Measurements from ENCODE around the gene EXD3. TPM values are rescaled to one million over a fixed set of nuclear protein-coding genes. Genes with fewer than 3 reads are reported as not detected.
A peak's percentile ranks its signal among the peaks of the same experiment; 100 is the strongest.
"Not testable (repeated sequence)": the region's sequence is repeated elsewhere in the genome, so short reads cannot be mapped to it uniquely, and the experiment has no call there.

The EXD3 gene, protein sequence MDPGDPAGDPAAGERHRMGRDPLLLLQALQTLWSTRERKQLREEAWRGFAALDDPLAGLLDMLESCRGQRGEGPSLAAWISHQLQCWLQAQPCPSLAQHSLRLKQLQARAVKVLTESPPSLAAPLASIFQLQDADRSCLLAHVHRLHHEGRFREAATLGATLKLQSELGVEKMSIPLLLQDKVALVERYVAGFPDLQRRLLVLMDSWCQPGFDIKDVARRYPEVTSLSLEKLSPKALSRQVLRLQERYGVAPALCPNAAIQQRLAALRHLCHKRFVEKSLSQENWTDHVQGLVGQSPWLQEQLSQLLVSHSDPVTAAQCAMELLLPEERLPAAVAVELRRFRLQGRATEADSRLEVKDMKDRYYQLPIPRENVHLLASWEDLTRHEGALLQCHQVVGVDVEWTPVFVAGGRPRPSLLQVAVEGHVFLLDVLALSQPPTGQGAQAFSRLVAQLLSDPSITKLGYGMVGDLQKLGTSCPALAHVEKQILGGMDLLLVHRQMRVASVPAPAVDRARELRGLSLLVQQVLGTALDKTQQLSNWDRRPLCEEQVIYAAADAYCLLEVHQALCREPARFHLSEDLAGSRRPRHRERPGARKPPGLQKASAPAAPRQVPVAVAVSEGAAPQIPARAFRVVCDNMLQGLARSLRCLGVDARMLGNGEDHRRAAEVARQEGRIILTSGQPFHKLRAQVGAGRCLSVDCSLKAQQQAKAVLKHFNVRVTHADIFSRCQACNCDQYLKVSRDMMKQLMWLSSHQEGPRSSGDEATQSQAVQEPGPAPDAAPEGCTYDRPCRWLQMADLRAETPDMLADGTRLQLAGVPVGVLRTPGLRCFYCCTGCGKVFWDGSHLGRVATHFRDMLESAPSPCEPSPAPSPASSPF
- 8.4 TPM for total RNA-seq

DNA sequence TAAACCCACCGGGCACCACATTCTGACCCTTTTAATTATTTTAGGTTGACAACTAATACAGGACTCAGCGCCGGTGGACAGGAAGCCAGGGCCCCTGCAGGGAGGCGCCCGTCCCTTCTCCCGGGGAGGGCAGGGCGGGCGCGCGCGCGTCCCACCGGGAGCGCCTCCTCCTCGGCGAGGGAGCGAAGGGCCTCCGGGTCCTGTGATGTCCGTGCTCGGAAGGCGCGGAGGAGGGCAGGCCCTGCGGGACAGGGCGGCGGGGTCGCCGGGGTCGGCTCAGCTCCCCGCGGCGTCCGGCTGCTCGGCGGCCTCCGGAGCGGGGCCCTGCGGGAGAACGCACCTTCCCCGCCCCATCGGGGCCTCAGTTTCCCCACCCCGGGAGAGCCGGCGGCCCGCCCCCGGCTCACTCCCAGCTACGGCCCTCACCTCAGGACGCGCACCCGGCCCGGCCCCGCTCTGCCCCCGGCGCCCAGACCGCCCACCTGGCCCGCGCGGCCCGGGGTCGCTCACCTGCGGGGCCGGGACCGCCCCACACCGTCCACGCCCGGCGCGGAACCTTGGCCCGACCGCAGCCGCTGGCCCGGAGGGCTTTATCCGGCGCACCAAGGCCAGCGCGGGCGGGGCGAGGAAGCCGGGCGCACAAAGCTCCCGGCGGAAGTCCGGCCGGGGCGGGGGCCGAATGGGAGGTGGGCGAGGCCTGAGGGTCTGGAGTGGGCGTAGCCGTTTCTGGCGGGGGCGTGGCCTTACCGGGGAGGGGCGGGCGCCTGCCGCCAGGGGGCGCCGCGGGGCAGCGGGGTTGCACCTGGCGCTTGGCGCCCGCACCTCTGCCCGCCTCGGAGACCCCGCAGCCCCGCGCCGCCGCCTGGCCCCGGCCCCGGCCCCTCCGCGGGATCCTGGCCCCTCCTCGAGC, at the start of gene EXD3, which contains the start of gene NOXA1:
Gene EXD3, minus strand, starts transcription at position 559 of the 910 bp plus-strand sequence. CDS start 27,805 bp downstream, outside the sequence.
Gene NOXA1, plus strand, starts transcription at position 790 of the 910 bp plus-strand sequence. CDS start 137 bp downstream, outside the sequence.
- H3K9me3 ChIP-seq (ENCODE audit: control insufficient read depth in 3 of 3, low read length in 3 of 3), result no peaks in the 10 kb centered on the region
- peak within 1 kb of the TSS; percentile 51 for H3K27ac ChIP-seq (ENCODE audit: low read depth, low read length)
- H3K36me3 ChIP-seq (ENCODE audit: control insufficient read depth in 3 of 3, insufficient read depth in 3 of 3, low read length in 3 of 3), result no peaks in the 10 kb centered on the region
- H3K27me3 ChIP-seq (ENCODE audit: control insufficient read depth in 3 of 3, insufficient read depth in 3 of 3, low read length in 3 of 3), result no peaks in the 10 kb centered on the region
- peaks cover 13 to 24% (median 17%) of the 10 kb centered on the region in 3 donors for H3K4me1 ChIP-seq (ENCODE audit: control insufficient read depth in 3 of 3, insufficient read depth in 3 of 3, low read length in 3 of 3)
- H3K4me3 ChIP-seq (ENCODE audit: low read length in 3 of 3), result peak within 1 kb of the TSS; percentile 78 to 87 (median 83)
- peak within 1 kb of the TSS; percentile 73 to 90 (median 83) for H3K9ac ChIP-seq (ENCODE audit: low read depth in 1 of 3, low read length in 3 of 3)

DNA sequence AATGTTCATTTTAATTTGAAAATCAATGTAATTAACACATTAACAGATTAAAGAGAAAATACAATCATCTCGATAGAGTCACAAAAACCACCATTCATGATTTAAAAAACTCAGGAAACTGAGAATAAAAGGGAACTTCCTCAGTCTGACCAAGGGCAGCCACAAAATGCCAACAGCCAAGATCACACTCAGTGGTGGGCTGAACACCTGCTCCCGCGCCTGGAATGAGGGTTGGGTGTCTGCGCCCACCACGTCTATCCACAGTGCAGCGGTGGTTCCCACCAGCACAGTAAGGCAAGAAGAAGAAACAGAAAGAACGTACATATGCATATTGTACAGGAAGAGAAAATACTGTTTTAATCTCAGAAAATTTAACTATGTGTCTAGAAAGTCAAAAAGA, 47.8 kb upstream of the EXD3 start:
- Histone ChIP-seq H3K36me3 (ENCODE audit: control insufficient read depth in 3 of 3, insufficient read depth in 3 of 3, low read length in 3 of 3) (peaks cover 1 to 9% (median 5%) of the 10 kb centered on the region in 3 donors), H3K4me3 (ENCODE audit: low read length in 3 of 3) (no peak overlapping the region), H3K27ac (ENCODE audit: low read depth, low read length) (no peak overlapping the region), H3K9ac (ENCODE audit: low read depth in 1 of 3, low read length in 3 of 3) (no peak overlapping the region), H3K4me1 (ENCODE audit: control insufficient read depth in 3 of 3, insufficient read depth in 3 of 3, low read length in 3 of 3) (no peaks in the 10 kb centered on the region), H3K27me3 (ENCODE audit: control insufficient read depth in 3 of 3, insufficient read depth in 3 of 3, low read length in 3 of 3) (no peaks in the 10 kb centered on the region), H3K9me3 (ENCODE audit: control insufficient read depth in 3 of 3, low read length in 3 of 3) (peaks cover 0 to under 1% (median 0%) of the 10 kb centered on the region in 3 donors)

DNA sequence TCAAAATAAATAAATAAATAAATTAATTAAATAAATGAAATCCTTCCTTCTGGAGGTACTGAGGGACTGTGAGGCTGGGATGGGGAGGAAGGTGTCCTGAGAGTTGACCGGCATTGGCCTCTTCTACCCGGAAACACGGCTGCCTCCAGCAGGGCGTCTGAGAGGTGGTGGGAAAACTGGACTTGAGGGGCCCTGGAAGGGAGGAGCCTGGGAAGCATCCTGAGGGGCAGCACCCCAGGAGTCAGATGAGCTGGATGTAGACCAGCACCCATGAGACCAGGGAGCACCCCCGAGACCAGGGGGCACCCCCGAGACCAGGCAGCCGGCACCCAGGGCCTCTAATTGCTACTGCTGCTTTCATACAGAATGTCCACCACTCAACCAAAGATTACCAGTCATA, 44.9 kb upstream of the EXD3 start:
- Histone ChIP-seq H3K9me3 (ENCODE audit: control insufficient read depth in 3 of 3, low read length in 3 of 3) (no peaks in the 10 kb centered on the region), H3K36me3 (ENCODE audit: control insufficient read depth in 3 of 3, insufficient read depth in 3 of 3, low read length in 3 of 3) (peaks cover 3 to 12% (median 6%) of the 10 kb centered on the region in 3 donors), H3K27ac (ENCODE audit: low read depth, low read length) (no peak overlapping the region), H3K9ac (ENCODE audit: low read depth in 1 of 3, low read length in 3 of 3) (no peak overlapping the region), H3K4me1 (ENCODE audit: control insufficient read depth in 3 of 3, insufficient read depth in 3 of 3, low read length in 3 of 3) (no peaks in the 10 kb centered on the region), H3K4me3 (ENCODE audit: low read length in 3 of 3) (no peak overlapping the region), H3K27me3 (ENCODE audit: control insufficient read depth in 3 of 3, insufficient read depth in 3 of 3, low read length in 3 of 3) (no peaks in the 10 kb centered on the region)

DNA sequence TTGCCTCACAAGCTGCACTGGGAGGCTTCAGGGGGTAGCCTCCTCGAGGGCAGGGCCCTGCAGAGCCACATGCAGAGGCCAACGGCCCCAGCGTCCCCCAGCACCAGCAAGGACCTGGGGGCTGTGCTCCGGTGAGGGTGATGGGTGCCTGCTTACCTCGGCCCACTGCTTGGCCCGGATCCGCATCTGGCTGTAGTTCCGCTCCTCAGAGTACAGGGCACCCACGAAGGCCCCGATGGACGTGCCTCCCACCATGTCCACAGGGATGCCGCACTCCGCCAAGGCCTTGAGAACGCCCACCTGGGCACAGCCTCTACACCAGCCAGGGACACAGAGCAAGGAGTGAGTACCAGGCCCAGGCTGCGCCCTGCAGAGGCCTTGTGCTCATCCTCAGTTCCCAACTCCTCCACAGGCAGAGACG, 44.2 kb upstream of the EXD3 start:
- Histone ChIP-seq H3K4me3 (ENCODE audit: low read length in 3 of 3) (no peak overlapping the region), H3K27ac (ENCODE audit: low read depth, low read length) (no peak overlapping the region), H3K36me3 (ENCODE audit: control insufficient read depth in 3 of 3, insufficient read depth in 3 of 3, low read length in 3 of 3) (peaks cover 3 to 15% (median 6%) of the 10 kb centered on the region in 3 donors), H3K9ac (ENCODE audit: low read depth in 1 of 3, low read length in 3 of 3) (no peak overlapping the region), H3K4me1 (ENCODE audit: control insufficient read depth in 3 of 3, insufficient read depth in 3 of 3, low read length in 3 of 3) (no peaks in the 10 kb centered on the region), H3K27me3 (ENCODE audit: control insufficient read depth in 3 of 3, insufficient read depth in 3 of 3, low read length in 3 of 3) (no peaks in the 10 kb centered on the region), H3K9me3 (ENCODE audit: control insufficient read depth in 3 of 3, low read length in 3 of 3) (no peaks in the 10 kb centered on the region)

DNA sequence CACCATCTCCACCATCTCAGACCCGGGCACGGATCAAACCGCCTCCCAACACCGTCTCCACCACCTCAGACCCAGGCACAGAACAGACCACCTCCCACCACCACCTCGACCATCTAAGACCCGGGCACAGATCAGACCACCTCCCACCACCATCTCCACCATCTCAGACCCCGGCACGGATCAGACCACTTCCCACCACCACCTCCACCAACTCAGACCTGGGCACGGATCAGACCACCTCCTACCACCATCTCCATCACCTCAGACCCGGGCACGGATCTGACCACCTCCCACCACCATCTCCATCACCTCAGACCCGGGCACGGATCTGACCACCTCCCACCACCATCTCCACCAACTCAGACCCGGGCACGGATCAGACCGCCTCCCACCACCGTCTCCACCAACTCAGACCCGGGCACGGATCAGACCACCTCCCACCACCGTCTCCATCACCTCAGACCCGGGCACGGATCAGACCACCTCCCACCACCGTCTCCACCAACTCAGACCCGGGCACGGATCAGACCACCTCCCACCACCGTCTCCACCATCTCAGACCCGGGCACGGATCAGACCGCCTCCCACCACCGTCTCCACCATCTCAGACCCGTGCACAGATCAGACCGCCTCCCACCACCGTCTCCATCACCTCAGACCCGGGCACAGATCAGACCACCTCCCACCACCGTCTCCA, 43.6 kb upstream of the EXD3 start:
- H3K27ac ChIP-seq (ENCODE audit: low read depth, low read length); H3K27me3 ChIP-seq (ENCODE audit: control insufficient read depth in 3 of 3, insufficient read depth in 3 of 3, low read length in 3 of 3); H3K9me3 ChIP-seq (ENCODE audit: control insufficient read depth in 3 of 3, low read length in 3 of 3); H3K4me1 ChIP-seq (ENCODE audit: control insufficient read depth in 3 of 3, insufficient read depth in 3 of 3, low read length in 3 of 3); H3K9ac ChIP-seq (ENCODE audit: low read depth in 1 of 3, low read length in 3 of 3); H3K4me3 ChIP-seq (ENCODE audit: low read length in 3 of 3): not testable (repeated sequence)
- peaks cover 3 to 15% (median 6%) of the 10 kb centered on the region in 3 donors for H3K36me3 ChIP-seq (ENCODE audit: control insufficient read depth in 3 of 3, insufficient read depth in 3 of 3, low read length in 3 of 3)

DNA sequence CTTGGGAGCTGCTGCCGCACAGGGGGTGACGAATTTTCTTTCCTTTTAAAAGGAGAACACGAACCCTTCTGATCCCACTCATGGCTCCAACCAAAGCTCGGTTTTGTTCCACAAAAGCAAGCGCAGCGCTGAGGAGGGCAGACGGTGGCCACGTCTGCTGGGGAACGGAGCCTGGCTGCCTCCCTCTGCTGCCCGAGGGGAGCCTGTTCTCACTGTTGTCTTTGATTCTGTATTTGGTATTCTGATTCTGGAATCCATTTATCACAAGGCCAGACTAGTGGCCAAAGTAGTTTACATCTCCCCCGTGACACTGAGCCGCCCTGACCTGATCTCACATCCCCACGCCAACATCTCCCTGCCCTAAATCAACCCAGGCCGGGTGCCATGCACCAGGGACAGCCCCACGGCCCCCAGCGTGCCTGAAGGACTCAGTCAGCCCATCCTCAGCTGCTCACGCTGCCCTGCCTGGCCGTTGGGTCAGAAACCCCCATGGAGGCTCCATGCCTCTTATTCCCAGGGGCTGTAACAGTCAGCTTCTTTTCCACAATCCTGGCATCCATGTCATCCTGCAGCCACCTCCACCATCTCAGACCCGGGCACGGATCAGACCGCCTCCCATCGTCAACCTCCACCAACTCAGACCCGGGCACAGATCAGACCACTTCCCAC, 42.9 kb upstream of the EXD3 start:
- H3K27ac ChIP-seq (ENCODE audit: low read depth, low read length), result no peak overlapping the region
- H3K36me3 ChIP-seq (ENCODE audit: control insufficient read depth in 3 of 3, insufficient read depth in 3 of 3, low read length in 3 of 3), result peaks cover 3 to 15% (median 10%) of the 10 kb centered on the region in 3 donors
- no peak overlapping the region for H3K9ac ChIP-seq (ENCODE audit: low read depth in 1 of 3, low read length in 3 of 3)
- no peaks in the 10 kb centered on the region for H3K9me3 ChIP-seq (ENCODE audit: control insufficient read depth in 3 of 3, low read length in 3 of 3)
- no peaks in the 10 kb centered on the region for H3K27me3 ChIP-seq (ENCODE audit: control insufficient read depth in 3 of 3, insufficient read depth in 3 of 3, low read length in 3 of 3)
- no peak overlapping the region for H3K4me3 ChIP-seq (ENCODE audit: low read length in 3 of 3)
- H3K4me1 ChIP-seq (ENCODE audit: control insufficient read depth in 3 of 3, insufficient read depth in 3 of 3, low read length in 3 of 3), result no peaks in the 10 kb centered on the region

DNA sequence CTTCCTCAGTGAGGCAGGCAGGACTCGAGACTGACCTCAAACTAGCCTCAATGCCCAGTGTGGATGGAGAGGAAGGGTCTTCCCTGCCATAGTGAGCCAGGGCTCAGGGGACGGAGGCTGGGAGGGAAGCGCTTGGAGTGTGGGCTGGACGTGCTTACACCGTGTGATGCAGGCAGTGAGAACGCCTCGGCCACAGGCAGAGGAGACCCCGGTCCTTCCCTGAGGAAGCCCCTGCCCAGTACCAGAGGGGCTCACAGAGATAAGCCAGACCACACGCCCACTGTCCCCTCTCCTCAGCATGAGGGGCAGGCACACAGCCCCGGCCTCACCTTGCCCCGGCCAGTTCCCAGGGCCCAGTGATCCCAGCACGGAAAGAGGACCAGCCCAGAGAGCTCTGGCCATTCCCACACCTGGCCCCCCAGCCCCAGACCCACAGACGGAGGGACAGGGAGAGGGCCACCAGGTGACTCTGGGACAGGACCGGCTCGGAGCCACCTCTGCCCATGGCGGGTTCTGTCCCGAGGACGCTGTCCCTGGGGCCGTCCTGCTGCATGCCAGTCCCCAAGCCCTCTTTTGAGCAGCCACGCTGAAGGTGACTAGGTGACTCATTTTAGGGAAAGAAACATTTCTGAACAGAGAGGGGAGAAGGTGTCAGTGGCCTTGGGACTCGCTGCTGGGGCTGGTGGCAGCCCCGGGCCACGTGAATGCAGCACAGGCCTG, 42.2 kb upstream of the EXD3 start:
- Histone ChIP-seq H3K4me3 (ENCODE audit: low read length in 3 of 3) (no peak overlapping the region), H3K27ac (ENCODE audit: low read depth, low read length) (no peak overlapping the region), H3K4me1 (ENCODE audit: control insufficient read depth in 3 of 3, insufficient read depth in 3 of 3, low read length in 3 of 3) (peaks cover 0 to 3% (median 0%) of the 10 kb centered on the region in 3 donors), H3K27me3 (ENCODE audit: control insufficient read depth in 3 of 3, insufficient read depth in 3 of 3, low read length in 3 of 3) (no peaks in the 10 kb centered on the region), H3K9me3 (ENCODE audit: control insufficient read depth in 3 of 3, low read length in 3 of 3) (no peaks in the 10 kb centered on the region), H3K9ac (ENCODE audit: low read depth in 1 of 3, low read length in 3 of 3) (no peak overlapping the region), H3K36me3 (ENCODE audit: control insufficient read depth in 3 of 3, insufficient read depth in 3 of 3, low read length in 3 of 3) (peaks cover 3 to 22% (median 14%) of the 10 kb centered on the region in 3 donors)

DNA sequence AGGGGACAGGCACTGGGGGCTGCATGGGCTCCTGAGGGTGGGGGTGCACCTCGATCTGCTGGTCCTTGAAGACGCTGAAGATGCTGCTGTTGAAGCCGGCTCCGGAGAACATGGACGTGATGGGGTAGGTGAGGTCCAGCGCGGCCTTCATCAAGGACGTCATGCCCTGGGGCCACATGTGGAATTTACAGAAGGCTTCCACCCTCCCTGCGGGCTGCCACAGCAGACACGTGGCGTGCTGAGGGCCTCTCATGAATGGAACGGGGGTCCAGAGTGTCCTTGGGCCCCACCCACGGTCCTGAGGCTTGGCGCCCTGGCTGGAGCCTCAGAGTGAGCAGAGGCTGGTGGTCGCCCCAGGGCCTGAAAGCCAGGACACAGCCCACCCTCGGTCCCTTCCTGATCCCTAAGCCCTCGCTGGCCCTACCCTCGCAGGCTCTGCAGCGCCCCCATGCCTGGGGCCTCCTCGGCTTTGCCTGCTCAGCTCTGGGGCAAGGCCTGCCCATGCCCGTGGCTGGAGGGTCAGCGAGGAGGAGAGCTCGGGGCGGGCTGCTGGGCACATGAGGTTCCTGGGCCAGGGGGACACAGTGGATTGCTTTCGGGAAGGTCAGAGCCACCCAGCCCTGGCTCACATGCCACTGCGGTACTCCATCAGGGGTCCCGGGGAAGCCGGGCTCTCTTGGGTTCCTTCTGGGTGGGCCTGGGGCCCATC, 41.5 kb upstream of the EXD3 start:
- Histone ChIP-seq H3K9me3 (ENCODE audit: control insufficient read depth in 3 of 3, low read length in 3 of 3) (no peaks in the 10 kb centered on the region), H3K27ac (ENCODE audit: low read depth, low read length) (no peak overlapping the region), H3K9ac (ENCODE audit: low read depth in 1 of 3, low read length in 3 of 3) (no peak overlapping the region), H3K27me3 (ENCODE audit: control insufficient read depth in 3 of 3, insufficient read depth in 3 of 3, low read length in 3 of 3) (no peaks in the 10 kb centered on the region), H3K36me3 (ENCODE audit: control insufficient read depth in 3 of 3, insufficient read depth in 3 of 3, low read length in 3 of 3) (peaks cover 3 to 22% (median 14%) of the 10 kb centered on the region in 3 donors), H3K4me1 (ENCODE audit: control insufficient read depth in 3 of 3, insufficient read depth in 3 of 3, low read length in 3 of 3) (peaks cover 4 to 9% (median 4%) of the 10 kb centered on the region in 3 donors), H3K4me3 (ENCODE audit: low read length in 3 of 3) (no peak overlapping the region)

Measured in skeletal muscle tissue (tissue), 4 donors.